ENCODE data around the gene EPHA2. TPM values are rescaled to one million over a fixed set of nuclear protein-coding genes. Genes with fewer than 3 reads are reported as not detected.

The EPHA2 gene
- total RNA-seq, 1 donor, result 21.0 TPM

DNA sequence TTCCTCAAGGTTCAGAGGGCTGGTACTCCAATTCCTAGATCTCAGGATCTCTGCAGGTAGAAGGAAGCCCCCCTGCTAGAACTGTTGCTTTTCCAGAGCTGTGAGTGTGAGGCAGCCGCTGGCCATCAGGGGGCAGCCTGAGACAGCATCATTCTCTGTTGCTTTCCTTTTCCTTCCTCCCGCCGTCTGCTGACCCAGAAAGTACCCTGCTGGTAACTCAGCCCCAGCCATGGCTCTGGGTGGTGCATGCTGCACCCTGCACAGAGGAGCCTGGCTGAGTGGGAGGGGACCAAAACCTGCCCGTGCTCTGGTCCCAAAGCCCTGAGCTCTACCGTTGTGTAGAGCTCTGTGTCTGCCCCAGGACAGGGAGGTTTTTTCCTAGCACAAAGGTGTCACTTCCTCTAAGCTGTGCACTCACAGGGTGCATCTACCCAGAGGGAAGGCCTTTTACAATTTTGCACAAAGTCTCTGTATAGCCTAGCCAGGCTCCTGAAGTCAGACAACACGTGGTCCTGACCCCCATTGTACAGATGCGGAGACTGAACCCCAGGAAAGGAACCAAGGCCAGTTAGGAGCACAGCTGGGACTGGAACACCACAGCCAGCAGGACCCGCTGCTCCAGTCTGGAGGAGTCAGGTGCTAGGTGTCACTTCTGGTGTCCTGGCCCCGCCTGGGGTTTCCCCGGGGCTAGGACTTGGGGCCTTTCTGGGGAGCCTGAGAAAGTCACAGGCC, 76.8 kb downstream of the EPHA2 start:
- TF ChIP-seq, protein P1, sequence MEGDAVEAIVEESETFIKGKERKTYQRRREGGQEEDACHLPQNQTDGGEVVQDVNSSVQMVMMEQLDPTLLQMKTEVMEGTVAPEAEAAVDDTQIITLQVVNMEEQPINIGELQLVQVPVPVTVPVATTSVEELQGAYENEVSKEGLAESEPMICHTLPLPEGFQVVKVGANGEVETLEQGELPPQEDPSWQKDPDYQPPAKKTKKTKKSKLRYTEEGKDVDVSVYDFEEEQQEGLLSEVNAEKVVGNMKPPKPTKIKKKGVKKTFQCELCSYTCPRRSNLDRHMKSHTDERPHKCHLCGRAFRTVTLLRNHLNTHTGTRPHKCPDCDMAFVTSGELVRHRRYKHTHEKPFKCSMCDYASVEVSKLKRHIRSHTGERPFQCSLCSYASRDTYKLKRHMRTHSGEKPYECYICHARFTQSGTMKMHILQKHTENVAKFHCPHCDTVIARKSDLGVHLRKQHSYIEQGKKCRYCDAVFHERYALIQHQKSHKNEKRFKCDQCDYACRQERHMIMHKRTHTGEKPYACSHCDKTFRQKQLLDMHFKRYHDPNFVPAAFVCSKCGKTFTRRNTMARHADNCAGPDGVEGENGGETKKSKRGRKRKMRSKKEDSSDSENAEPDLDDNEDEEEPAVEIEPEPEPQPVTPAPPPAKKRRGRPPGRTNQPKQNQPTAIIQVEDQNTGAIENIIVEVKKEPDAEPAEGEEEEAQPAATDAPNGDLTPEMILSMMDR (IDR thresholded peaks at IDR 0.05; ENCODE audit: extremely low read depth, low read depth, low read length), result peak; percentile 93
- peak overlapping the region; percentile 8 for H3K4me2 ChIP-seq (ENCODE audit: insufficient read depth, low read length)
- peak; percentile 93 for DNase-seq (ENCODE audit: insufficient read length, low spot score, missing footprints)
- H3K36me3 ChIP-seq (ENCODE audit: insufficient read depth, low read length), result no peaks in the 10 kb centered on the region
- H3K27ac ChIP-seq (ENCODE audit: low read depth, low read length), result no peak overlapping the region
- peaks cover 25% of the 10 kb centered on the region for H3K4me1 ChIP-seq (ENCODE audit: insufficient read depth, low read length)
- H4K20me1 ChIP-seq (ENCODE audit: insufficient read depth, low read length), result no peaks in the 10 kb centered on the region
- no peaks in the 10 kb centered on the region for H3K27me3 ChIP-seq (ENCODE audit: insufficient read depth, low read length)
- peak overlapping the region; percentile 23 for H2AFZ ChIP-seq (ENCODE audit: low read length)
- no peak overlapping the region for H3K4me3 ChIP-seq (ENCODE audit: insufficient read depth, low read length)
- H3K79me2 ChIP-seq (ENCODE audit: insufficient read depth, low read length), result no peaks in the 10 kb centered on the region
- H3K9me3 ChIP-seq (ENCODE audit: low read depth, low read length), result no peaks in the 10 kb centered on the region

DNA sequence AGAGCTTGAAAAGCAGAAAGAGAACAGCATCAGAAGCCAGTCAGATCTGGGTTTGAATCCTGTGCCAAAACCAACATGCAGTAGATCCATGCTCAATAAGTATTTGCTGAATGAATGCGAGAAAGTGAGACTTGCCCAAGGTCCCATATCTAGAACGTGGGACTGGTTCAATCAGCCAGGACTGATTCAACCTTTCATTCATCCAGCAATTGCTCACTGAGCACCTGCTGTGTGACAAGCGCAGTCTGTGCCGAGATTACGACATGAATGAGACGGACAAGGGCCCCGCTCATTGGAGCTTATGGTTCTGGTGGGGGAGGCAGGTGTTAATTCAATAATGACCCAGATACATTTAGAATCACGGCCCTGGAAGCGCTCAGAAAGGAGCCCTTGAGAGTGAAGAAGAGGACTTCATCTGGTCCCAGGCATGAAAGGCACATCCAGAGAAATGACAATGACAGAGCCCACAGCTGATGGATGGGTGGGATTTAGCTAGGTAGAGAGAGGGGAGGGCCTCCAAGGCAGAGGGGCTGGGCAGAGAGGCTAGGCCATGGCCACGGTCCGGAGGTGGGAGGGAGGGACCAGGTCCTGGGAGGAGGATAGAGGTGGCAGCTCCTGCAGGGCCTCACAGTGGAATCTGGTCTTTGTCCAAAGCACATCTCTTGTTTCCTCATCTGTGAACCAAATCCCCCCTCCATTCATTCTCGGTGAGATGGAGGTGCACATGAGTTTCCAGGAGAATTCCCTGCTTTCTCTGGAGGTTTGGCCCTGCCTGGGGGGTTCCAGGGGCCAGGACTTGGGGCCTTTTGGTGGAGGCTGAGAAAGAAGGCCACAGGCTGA, 78.2 kb downstream of the EPHA2 start:
- Histone ChIP-seq H2AFZ (ENCODE audit: low read length) (no peak overlapping the region), H3K4me3 (ENCODE audit: insufficient read depth, low read length) (no peak overlapping the region), H3K27me3 (ENCODE audit: insufficient read depth, low read length) (no peaks in the 10 kb centered on the region), H3K36me3 (ENCODE audit: insufficient read depth, low read length) (no peaks in the 10 kb centered on the region), H3K9me3 (ENCODE audit: low read depth, low read length) (no peaks in the 10 kb centered on the region), H3K4me2 (ENCODE audit: insufficient read depth, low read length) (no peak overlapping the region), H4K20me1 (ENCODE audit: insufficient read depth, low read length) (no peaks in the 10 kb centered on the region), H3K4me1 (ENCODE audit: insufficient read depth, low read length) (peaks cover 31% of the 10 kb centered on the region), H3K79me2 (ENCODE audit: insufficient read depth, low read length) (no peaks in the 10 kb centered on the region), H3K27ac (ENCODE audit: low read depth, low read length) (peak overlapping the region; percentile 89)
- peak; percentile 27 for DNase-seq (ENCODE audit: insufficient read length, low spot score, missing footprints)
- TF ChIP-seq, protein P1 (IDR thresholded peaks at IDR 0.05; ENCODE audit: extremely low read depth, low read depth, low read length), result no peak

DNA sequence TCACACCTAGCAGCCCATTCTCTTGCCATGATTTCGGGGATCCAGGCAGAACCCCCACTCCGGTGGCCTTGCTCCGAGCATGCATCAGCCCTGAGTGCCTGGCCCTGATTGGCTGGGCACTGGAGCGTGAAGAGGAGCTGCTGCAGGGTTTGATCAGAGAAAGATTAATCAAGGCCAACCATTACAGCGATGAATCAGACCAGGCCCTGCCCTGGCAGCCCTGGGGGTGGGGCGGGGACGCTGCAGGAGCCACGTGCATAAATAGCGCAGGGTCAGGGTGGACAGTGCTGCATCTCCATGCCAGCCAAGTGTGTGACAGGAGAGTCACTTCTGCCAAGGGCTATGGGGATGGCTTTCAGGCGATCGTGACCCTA, 79.0 kb downstream of the EPHA2 start:
- peak; percentile 83 for DNase-seq (ENCODE audit: insufficient read length, low spot score, missing footprints)
- no peaks in the 10 kb centered on the region for H3K27me3 ChIP-seq (ENCODE audit: insufficient read depth, low read length)
- H3K27ac ChIP-seq (ENCODE audit: low read depth, low read length), result peak overlapping the region; percentile 89
- no peak overlapping the region for H3K4me3 ChIP-seq (ENCODE audit: insufficient read depth, low read length)
- H3K4me2 ChIP-seq (ENCODE audit: insufficient read depth, low read length), result no peak overlapping the region
- H3K79me2 ChIP-seq (ENCODE audit: insufficient read depth, low read length), result no peaks in the 10 kb centered on the region
- H2AFZ ChIP-seq (ENCODE audit: low read length), result no peak overlapping the region
- TF ChIP-seq, protein P1 (IDR thresholded peaks at IDR 0.05; ENCODE audit: extremely low read depth, low read depth, low read length), result no peak
- H3K9me3 ChIP-seq (ENCODE audit: low read depth, low read length), result no peaks in the 10 kb centered on the region
- H4K20me1 ChIP-seq (ENCODE audit: insufficient read depth, low read length), result no peaks in the 10 kb centered on the region
- peaks cover 31% of the 10 kb centered on the region for H3K4me1 ChIP-seq (ENCODE audit: insufficient read depth, low read length)
- no peaks in the 10 kb centered on the region for H3K36me3 ChIP-seq (ENCODE audit: insufficient read depth, low read length)

Measured in osteoblast (primary cell).